A549 (cell line): Measurements from ENCODE around the gene ZNF248.

Experiments used
- CTCF ChIP-seq: fragments of >200 bp; sonication (Bioruptor Twin); formaldehyde crosslinking; IDR thresholded peaks from 3 replicates; pipeline ENCODE4 v1.5.1; 2016
- EHMT2 ChIP-seq: fragments of 200-600 bp; sonication (generic); IDR thresholded peaks from 2 replicates; pipeline ENCODE4 v1.6.1; 2016; ENCODE audit warnings: antibody characterized with exemption, low read depth, mild to moderate bottlenecking, moderate library complexity
- KDM5A ChIP-seq: fragments of 200-600 bp; sonication (generic); IDR thresholded peaks from 2 replicates; pipeline ENCODE4 v1.6.1; 2016; ENCODE audit warnings: antibody characterized with exemption, mild to moderate bottlenecking
- MAX ChIP-seq: IDR thresholded peaks from 2 replicates; pipeline ENCODE4 v1.6.1; 2012
- PBX3 ChIP-seq: IDR thresholded peaks from 2 replicates; pipeline ENCODE4 v1.6.1; 2012
- POLR2A ChIP-seq: IDR thresholded peaks from 2 replicates; pipeline ENCODE4 v1.6.1; 2012; ENCODE audit warnings: mild to moderate bottlenecking, low read length
- RCOR1 ChIP-seq: fragments of 150-350 bp; IDR thresholded peaks from 2 replicates; pipeline ENCODE4 v1.6.1; 2014; ENCODE audit warnings: antibody characterized with exemption, low read length, low read depth
- ZC3H11A ChIP-seq: fragments of 450-650 bp; IDR thresholded peaks from 2 replicates; pipeline ENCODE4 v1.6.1; 2014; ENCODE audit warnings: antibody characterized with exemption, mild to moderate bottlenecking

DNA sequence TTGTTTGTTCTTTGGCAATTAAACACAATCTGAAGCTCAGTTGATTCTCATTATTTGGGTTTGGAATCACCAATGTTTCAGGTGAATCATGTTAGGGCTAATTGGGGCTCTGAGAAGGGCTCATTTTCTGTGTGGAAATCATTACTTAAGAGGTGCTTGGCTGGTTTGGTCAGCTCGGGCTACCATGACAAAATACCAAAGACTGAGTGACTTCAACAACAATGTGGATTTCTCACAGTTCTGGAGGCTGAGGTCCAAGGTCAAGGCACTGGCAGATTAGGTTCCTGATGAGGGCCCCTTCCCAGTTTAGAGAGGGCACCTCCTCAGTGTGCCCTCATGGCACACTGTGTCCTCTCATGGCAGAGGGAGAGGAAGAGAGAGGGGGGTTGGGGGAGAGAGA lies 121.3 kb downstream of the ZNF248 start:
- TF ChIP-seq CTCF (no peak), KDM5A (no peak), MAX (no peak), ZC3H11A (no peak), PBX3 (no peak), POLR2A (no peak), EHMT2 (no peak), RCOR1 (no peak)
